WTC11 (cell line): ENCODE data around the gene ALG14. TPM values are rescaled to one million over a fixed set of nuclear protein-coding genes. Genes with fewer than 3 reads are reported as not detected.

Experiments used
- ATAC-seq: fragments of 200-7000 bp; cut with Tn5 transposase; 2 replicates; pipeline ENCODE4 v1.10.0; 2021; ENCODE audit warnings: mild to moderate bottlenecking, moderate library complexity
- CTCF ChIA-PET: fragments of 300-600 bp; sonication (Branson Sonifier 250); formaldehyde crosslinking; loops from one replicate; lab custom pipeline; 2021; ENCODE audit warnings: antibody characterized with exemption; lab: Charles Lee
- POLR2A ChIA-PET: fragments of 350-600 bp; sonication (Branson Sonifier 250); formaldehyde crosslinking; loops from one replicate; lab custom pipeline; 2021; ENCODE audit warnings: antibody characterized with exemption; lab: Charles Lee
- DNase-seq: peaks from one replicate; pipeline ENCODE4 v3.0.0; 2021; ENCODE audit warnings: low spot score
- H3K27ac Mint-ChIP-seq: 2 replicates; pipeline ENCODE4 v1.8.0; 2021; ENCODE audit warnings: mixed read lengths
- H3K27me3 Mint-ChIP-seq: 2 replicates; pipeline ENCODE4 v1.8.0; 2021; ENCODE audit warnings: low read depth, mild to moderate bottlenecking, moderate library complexity, mixed read lengths
- H3K36me3 Mint-ChIP-seq: 2 replicates; pipeline ENCODE4 v1.8.0; 2021; ENCODE audit warnings: mixed read lengths
- H3K4me1 Mint-ChIP-seq: 2 replicates; pipeline ENCODE4 v1.8.0; 2022; ENCODE audit warnings: mixed read lengths
- H3K4me3 Mint-ChIP-seq: 2 replicates; pipeline ENCODE4 v1.8.0; 2021; ENCODE audit warnings: mild to moderate bottlenecking, moderate library complexity, mixed read lengths
- H3K9me3 Mint-ChIP-seq: 2 replicates; pipeline ENCODE4 v1.8.0; 2021; ENCODE audit warnings: mixed read lengths
- AFF4 ChIP-seq: sonication (generic); formaldehyde crosslinking; IDR thresholded peaks from 2 replicates; pipeline ENCODE4 v1.8.1; 2023; ENCODE audit warnings: mild to moderate bottlenecking, missing genetic modification reagents, borderline replicate concordance
- ATF2 ChIP-seq: sonication (generic); formaldehyde crosslinking; IDR thresholded peaks from 2 replicates; pipeline ENCODE4 v1.8.1; 2022; ENCODE audit warnings: low read depth, missing genetic modification reagents, borderline replicate concordance
- ATF6 ChIP-seq: sonication (generic); formaldehyde crosslinking; IDR thresholded peaks from 2 replicates; pipeline ENCODE4 v1.8.1; 2023; ENCODE audit warnings: mild to moderate bottlenecking, missing genetic modification reagents
- E2F1 ChIP-seq: sonication (generic); formaldehyde crosslinking; IDR thresholded peaks from 2 replicates; pipeline ENCODE4 v1.8.0; 2022; ENCODE audit warnings: mild to moderate bottlenecking, missing genetic modification reagents
- EMX1 ChIP-seq: fragments of 250-450 bp; sonication (Bioruptor Pico); IDR thresholded peaks from 2 replicates; pipeline ENCODE4 v1.8.0; 2021; ENCODE audit warnings: mild to moderate bottlenecking
- ETV6 ChIP-seq: sonication (generic); formaldehyde crosslinking; IDR thresholded peaks from 2 replicates; pipeline ENCODE4 v1.8.1; 2022; ENCODE audit warnings: mild to moderate bottlenecking, missing genetic modification reagents
- FOXP4 ChIP-seq: sonication (generic); formaldehyde crosslinking; IDR thresholded peaks from 2 replicates; pipeline ENCODE4 v1.8.0; 2022; ENCODE audit warnings: mild to moderate bottlenecking, missing genetic modification reagents
- GABPB1 ChIP-seq: sonication (generic); formaldehyde crosslinking; IDR thresholded peaks from 2 replicates; pipeline ENCODE4 v1.8.1; 2023; ENCODE audit warnings: mild to moderate bottlenecking, missing genetic modification reagents
- GRHL2 ChIP-seq: fragments of 250-450 bp; sonication (Bioruptor Pico); IDR thresholded peaks from 2 replicates; pipeline ENCODE4 v1.8.0; 2022; ENCODE audit warnings: mild to moderate bottlenecking, moderate library complexity; ENCODE audit not compliant: insufficient replicate concordance, severe bottlenecking
- JAZF1 ChIP-seq: fragments of 250-450 bp; sonication (Bioruptor Pico); IDR thresholded peaks from 2 replicates; pipeline ENCODE4 v1.9.0; 2021; ENCODE audit warnings: moderate library complexity, mild to moderate bottlenecking, inconsistent platforms
- MYBL2 ChIP-seq: sonication (generic); formaldehyde crosslinking; IDR thresholded peaks from 2 replicates; pipeline ENCODE4 v1.8.1; 2023; ENCODE audit warnings: mild to moderate bottlenecking, moderate library complexity, missing genetic modification reagents
- NFYB ChIP-seq: sonication (generic); formaldehyde crosslinking; conservative IDR thresholded peaks from 2 replicates; pipeline ENCODE4 v1.8.0; 2022; ENCODE audit warnings: low read depth, missing genetic modification reagents
- NR1H2 ChIP-seq: sonication (generic); formaldehyde crosslinking; IDR thresholded peaks from 2 replicates; pipeline ENCODE4 v1.9.0; 2021; ENCODE audit warnings: mild to moderate bottlenecking, moderate library complexity, missing genetic modification reagents
- SMAD3 ChIP-seq: sonication (generic); formaldehyde crosslinking; IDR thresholded peaks from 2 replicates; pipeline ENCODE4 v1.8.0; 2022; ENCODE audit warnings: missing genetic modification reagents, mild to moderate bottlenecking, borderline replicate concordance
- SOX15 ChIP-seq: fragments of 250-450 bp; sonication (Bioruptor Pico); IDR thresholded peaks from 2 replicates; pipeline ENCODE4 v1.9.0; 2021; ENCODE audit warnings: mild to moderate bottlenecking
- TEAD1 ChIP-seq: sonication (generic); formaldehyde crosslinking; IDR thresholded peaks from 2 replicates; pipeline ENCODE4 v1.8.0; 2022; ENCODE audit warnings: mild to moderate bottlenecking, missing genetic modification reagents
- ZNF121 ChIP-seq: sonication (generic); formaldehyde crosslinking; IDR thresholded peaks from 2 replicates; pipeline ENCODE4 v1.8.0; 2023; ENCODE audit warnings: missing genetic modification reagents
- ZNF317 ChIP-seq: sonication (generic); formaldehyde crosslinking; IDR thresholded peaks from 2 replicates; pipeline ENCODE4 v1.8.1; 2023; ENCODE audit warnings: low read depth, mild to moderate bottlenecking, moderate library complexity, missing genetic modification reagents, borderline replicate concordance
- ZNF416 ChIP-seq: fragments of 250-450 bp; sonication (Bioruptor Pico); IDR thresholded peaks from 2 replicates; pipeline ENCODE4 v1.9.0; 2021; ENCODE audit warnings: mild to moderate bottlenecking, inconsistent platforms
- ZNF423 ChIP-seq: fragments of 250-450 bp; sonication (Bioruptor Pico); IDR thresholded peaks from 2 replicates; pipeline ENCODE4 v2.1.2; 2022; ENCODE audit warnings: mild to moderate bottlenecking, moderate library complexity
- ZNF512 ChIP-seq: sonication (generic); formaldehyde crosslinking; IDR thresholded peaks from 2 replicates; pipeline ENCODE4 v1.8.1; 2022; ENCODE audit warnings: missing genetic modification reagents, borderline replicate concordance
- ZSCAN18 ChIP-seq: fragments of 250-450 bp; sonication (Bioruptor Pico); IDR thresholded peaks from 2 replicates; pipeline ENCODE4 v2.1.2; 2022; ENCODE audit warnings: mild to moderate bottlenecking, moderate library complexity
- total RNA-seq: library from RNA; stranded (reverse); gene quantifications from 3 replicates; pipeline ENCODE4 v1.2.3, GENCODE V29; 2021

Gene ALG14
- total RNA-seq, 1 experiment from 2014 or later, result 2.3 TPM

- TF ChIP-seq AFF4 (CRISPR knock-in tag), result no peak
- no peak for TF ChIP-seq ZNF121 (CRISPR knock-in tag)
- no peak for TF ChIP-seq SOX15 (CRISPR knock-in tag)
- no peak for TF ChIP-seq SMAD3 (CRISPR knock-in tag)
- no peak for TF ChIP-seq NFYB (CRISPR knock-in tag)
- no peak for TF ChIP-seq ZNF416 (CRISPR knock-in tag)
- TF ChIP-seq NR1H2 (CRISPR knock-in tag), result no peak
- TF ChIP-seq EMX1 (CRISPR knock-in tag), result no peak
- TF ChIP-seq MYBL2 (CRISPR knock-in tag), result no peak
- TF ChIP-seq TEAD1, result no peak
- no peak for TF ChIP-seq GABPB1 (CRISPR knock-in tag)
- no peak for TF ChIP-seq ATF2 (CRISPR knock-in tag)
Measured at GRCh38 chr1:94951046-94951445, 121.7 kb downstream of the ALG14 start (continued).

- Mint-ChIP-seq H3K4me1 (peaks cover 15% of the 10 kb centered on the region), H3K27me3 (no peaks in the 10 kb centered on the region), H3K4me3 (no peak overlapping the region), H3K36me3 (peaks cover 6% of the 10 kb centered on the region), H3K9me3 (peaks cover 6% of the 10 kb centered on the region), H3K27ac (no peak overlapping the region)
- CTCF ChIA-PET, result no interaction called here
- DNase-seq (no peak), ATAC-seq (no peak)
- POLR2A ChIA-PET, result no interaction called here
- no peak for TF ChIP-seq NFYB (CRISPR knock-in tag)
- no peak for TF ChIP-seq ETV6
- no peak for TF ChIP-seq SOX15 (CRISPR knock-in tag)
- TF ChIP-seq E2F1, result no peak
- no peak for TF ChIP-seq ZSCAN18 (CRISPR knock-in tag)
- TF ChIP-seq ATF6, result no peak
- no peak for TF ChIP-seq GRHL2 (CRISPR knock-in tag)
- TF ChIP-seq JAZF1 (CRISPR knock-in tag), result no peak
- TF ChIP-seq ZNF423, result no peak
- TF ChIP-seq ZNF317, result no peak
- no peak for TF ChIP-seq FOXP4 (CRISPR knock-in tag)
- no peak for TF ChIP-seq ZNF512 (CRISPR knock-in tag)
Measured at GRCh38 chr1:94949681-94950661, 122.8 kb downstream of the ALG14 start.
